Activated T-cell treated with anti-CD3 and anti-CD28 coated beads, Interleukin-2, amount 50 U/mL, for 48 hours (primary cell): ENCODE results near the gene ARL17B.
"Not testable (repeated sequence)": the region's sequence is repeated elsewhere in the genome, so short reads cannot be mapped to it uniquely, and the experiment has no call there.

ENCODE experiments used
- DNase-seq, 2 experiments: peaks; one replicate each; pipeline ENCODE4 v3.0.0-alpha.2; 2020

The ARL17B gene

DNA sequence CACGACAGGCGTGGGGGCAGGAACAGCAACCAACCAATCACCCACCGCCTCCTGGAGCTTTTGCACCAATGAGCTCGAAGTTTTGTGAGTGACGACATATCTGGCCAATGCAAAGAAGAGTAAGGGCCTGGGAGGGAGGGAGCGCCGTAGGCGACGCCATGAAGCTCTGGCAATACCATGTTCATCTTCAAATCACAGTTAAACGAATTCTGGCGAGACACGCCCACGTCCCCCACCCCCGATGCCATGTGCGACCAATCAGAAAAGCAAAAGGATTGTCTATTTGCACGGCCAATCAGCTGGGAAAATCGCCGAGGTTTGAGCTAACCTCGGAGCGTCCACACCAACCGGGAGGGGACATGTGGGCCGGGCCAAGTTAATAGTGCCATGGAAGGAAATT is at the start of gene ARL17B:
ARL17B (minus strand) TSS at position 12 of the 400 bp plus-strand sequence. CDS start 3,369 bp downstream, outside the sequence.
- DNase-seq = peak; percentile 74 to 80

DNA sequence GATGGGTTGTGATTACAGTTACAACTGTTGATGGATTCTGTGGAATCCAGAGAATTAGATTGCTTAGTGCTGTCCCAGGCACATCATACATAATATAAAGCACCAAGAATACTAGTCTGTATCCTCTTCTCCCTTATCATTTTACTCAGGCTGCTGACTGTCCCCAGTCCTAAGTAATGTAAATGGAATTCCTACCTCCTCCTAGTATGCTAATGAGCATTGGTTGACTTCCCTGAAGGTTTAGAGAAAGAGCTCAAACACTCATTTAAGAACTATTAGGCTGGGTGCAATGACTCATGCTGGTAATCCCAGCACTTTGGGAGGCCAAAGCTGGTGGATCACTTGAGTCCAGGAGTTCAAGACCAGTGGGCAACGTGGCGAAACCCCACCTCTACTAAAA is 48.3 kb upstream of the ARL17B start:
- not testable (repeated sequence) for DNase-seq

DNA sequence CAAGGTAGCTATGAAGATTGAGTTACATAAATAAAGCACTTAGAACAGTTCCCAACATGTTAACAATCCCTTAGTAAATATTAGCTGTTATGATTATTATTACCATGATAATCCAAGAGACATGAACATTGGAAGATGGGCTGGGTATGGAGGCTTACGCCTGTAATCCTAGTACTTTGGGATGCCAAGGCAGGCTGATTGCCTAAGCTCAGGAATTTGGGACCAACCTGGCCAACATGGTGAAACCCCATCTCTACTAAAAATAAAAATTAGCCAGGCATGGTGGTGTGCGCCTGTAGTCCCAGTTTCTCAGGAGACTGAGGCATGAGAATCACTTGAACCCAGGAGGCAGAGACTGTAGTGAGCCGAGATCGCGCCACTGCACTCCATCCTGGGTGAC is 45.6 kb upstream of the ARL17B start:
- DNase-seq = not testable (repeated sequence)

DNA sequence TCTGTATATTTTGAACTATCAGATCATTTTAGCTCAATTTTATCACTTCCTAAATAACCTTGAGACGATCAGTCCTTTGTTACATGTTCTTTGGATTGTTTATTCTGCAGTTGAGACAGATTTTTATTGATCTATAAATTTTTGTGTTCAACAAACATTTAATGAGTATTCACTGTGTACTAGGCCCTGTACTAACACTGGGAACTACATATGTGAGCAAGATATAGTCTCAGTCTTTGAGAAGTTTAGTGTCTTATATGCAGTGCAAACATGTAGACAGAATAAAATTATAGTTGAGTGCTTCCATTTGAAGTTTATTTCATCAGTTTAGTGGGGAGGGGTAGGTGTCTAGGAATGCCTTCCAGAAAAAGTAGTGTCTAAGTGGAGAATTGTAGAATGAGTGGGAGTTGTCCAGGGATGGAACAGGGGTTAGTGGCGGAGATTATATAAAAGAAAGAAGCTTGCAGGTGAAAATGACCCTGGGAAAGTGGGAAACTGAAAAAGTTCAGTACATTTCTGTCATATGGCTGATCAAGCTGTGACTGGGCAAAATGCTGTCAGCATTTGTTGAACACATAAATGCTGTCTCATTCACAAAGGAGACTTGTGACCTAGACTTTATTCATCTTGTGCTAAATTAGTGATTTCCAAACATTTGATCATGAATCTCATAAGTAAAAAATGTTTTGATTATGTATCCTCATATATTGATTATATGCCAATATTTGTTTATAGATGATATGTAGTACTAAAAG is 39.6 kb upstream of the ARL17B start:
- DNase-seq = not testable (repeated sequence)

DNA sequence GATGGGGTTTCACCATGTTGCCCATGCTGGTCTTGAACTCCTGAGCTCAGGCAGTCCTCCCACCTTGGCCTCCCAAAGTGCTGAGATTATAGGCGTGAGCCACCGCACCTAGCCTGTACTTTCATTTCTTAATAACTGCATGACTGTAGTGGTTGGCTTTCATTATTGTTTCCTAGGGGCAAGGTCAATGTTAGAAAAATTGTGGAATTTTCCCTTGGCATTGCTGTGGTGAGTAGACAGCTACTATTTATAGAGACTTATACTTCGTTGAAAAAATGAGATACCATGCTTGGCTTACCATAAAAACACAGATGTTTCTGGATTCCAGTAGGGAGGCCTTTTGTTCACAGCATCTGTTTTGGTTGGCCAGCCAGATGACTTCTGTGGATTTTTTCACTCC is 39.0 kb upstream of the ARL17B start:
- not testable (repeated sequence) for DNase-seq

DNA sequence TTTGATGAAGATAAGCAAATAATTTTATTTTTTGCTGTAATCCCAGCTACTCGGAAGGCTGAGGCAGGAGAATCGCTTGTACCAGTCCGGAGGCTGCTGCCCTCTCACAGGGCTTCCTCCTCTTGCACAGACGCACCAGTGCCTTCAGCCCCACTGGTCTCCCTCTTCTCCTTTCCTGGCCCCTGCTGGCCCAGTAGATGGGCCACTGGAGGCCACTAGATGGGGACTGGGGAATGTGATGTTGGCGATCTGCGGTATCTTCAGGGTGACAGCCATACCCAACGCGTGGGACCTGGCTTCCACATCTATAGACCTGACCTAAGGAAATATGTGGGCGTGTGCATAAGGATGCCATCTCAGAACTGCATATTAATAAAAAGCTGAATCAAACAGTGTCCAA is 38.4 kb upstream of the ARL17B start:
- DNase-seq = not testable (repeated sequence)

DNA sequence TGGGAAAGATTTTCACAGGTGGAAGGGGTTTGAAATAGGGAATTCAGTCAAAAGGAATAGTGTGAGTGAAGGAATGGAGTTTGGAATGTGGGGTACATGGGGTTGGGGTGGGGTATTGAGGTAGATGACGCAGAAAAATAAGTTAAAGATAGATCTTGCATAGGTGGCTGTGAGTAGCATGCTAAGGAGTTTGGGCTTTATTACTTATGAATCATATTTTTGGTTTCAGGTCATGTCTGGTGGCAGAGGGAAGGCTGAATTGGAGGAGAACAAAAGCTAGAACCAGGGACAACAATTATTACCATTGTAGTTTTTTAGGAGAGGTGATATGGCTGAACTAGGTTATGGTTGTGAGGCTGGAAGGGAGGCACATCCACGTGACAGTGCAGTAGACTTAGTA is 34.7 kb upstream of the ARL17B start:
- DNase-seq = not testable (repeated sequence)

DNA sequence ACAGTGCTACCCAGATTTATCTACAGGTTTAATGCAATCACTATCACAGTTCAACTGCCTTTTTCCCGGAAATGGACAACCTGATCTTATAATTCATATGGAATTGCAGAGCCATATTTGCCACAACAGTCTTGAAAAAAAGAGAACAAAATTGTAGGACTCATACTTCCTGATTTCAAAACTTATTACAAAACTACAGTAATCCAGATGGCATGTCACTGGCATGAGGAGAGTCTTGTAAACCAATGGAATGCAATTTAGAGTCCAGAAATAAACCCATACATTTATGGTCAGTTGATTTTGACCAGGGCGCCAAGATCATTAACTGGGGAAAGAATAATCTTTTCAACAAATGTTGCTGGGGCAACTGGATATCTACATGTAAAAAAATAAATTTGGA is 32.1 kb upstream of the ARL17B start:
- DNase-seq = not testable (repeated sequence)

DNA sequence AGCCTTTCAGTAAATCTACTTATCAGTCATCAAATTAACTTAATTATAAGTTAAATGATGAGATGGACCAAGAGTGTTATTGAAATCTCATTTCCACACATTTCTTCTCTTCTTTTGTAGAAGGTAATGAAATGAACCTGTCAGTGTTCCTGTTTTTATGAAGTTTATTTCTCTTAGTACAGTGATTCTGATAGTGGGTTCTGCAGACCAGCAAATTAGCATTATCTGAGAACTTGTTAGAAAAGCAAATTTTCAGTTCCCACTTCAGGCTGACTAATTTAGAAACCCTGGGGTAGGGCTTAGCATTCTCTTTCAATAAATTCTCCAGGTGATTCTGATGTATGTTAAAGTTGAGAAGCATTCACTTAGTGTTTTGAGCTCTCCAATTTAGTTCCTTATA is 23.9 kb upstream of the ARL17B start:
- not testable (repeated sequence) for DNase-seq

DNA sequence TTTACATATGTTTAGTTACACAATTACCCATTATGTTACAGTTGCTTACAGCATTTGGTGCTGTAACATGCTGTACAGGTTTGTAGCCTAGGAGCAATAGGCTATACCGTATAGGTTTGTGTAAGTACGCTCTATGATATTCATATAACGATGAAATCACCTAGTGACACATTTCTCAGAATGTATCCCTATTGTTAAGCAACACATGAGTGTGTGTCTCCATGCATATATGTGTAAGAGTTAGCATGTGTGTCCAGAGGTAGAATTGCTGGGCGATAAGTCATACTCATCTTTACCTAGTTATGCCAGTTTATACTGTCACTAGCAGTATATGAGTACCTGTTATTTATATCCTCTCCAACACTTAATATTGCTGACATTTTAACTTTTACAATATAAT is 21.6 kb upstream of the ARL17B start:
- DNase-seq = not testable (repeated sequence)

DNA sequence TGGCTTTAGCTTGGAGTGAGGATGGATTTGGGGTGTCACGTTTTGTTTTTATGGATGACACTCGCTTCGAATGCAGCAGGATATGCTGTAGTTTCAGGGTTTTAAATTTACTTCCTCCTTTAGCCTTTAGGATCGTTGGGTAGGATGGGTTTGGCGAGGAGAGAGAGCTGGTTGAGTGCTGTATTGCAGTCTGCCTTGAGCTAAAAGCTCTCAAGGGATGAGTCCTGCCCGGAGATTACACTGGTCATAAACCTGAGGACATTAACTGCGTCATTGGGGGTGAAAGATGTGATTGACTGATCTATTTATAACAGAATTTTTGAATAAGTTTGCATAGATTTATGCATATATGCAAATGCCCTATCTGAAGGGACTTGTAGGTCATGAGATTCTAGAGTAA is 11.9 kb upstream of the ARL17B start:
- DNase-seq = not testable (repeated sequence)

DNA sequence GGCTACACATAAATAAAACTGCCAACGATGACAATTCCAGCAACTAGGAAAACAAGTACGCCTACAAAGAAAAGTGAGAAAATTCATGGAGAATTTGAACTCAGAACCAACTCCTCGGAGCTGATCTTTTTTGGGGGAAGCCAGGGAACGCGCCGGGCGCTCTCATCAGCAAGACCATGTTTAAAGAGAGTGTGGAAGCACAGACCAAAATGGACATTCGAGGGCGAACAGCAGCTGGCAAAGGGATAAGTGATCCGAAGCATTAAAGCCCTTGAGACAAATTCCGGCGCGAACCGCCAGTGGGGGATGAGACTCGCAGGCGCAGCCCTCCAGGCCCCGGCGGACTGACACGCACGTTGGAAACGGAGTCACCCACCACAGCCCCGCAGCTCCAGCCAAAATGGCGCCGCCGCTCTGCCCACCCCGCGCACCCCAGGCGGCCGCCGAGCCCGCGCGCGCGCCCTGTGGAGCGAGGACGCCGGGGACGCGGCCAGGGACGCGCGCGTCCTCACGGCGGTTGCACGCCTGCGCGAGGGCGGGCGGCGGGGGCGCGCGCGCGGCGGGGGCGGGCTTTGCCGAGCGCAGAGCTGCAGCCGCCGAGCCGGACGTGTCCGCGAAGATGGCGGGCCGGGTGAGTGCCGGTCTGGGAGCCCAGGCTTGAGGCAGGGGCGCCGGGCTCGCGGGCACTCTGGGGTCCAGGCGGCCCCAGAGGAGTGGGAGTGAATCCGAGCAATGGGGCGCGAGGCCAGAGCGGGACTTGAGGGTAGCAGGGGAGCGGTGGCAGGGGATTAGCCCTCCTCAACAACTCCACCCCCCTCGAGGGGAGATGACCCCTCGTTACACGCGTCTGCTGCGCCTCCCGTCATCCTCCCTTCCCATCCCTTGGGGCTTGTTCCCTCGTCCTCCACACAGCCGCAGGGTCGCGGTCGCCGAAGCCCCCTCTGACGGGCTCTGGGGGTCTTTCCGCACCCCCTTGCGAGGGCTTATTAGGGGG is 11.0 kb upstream of the ARL17B start:
- DNase-seq = not testable (repeated sequence)

DNA sequence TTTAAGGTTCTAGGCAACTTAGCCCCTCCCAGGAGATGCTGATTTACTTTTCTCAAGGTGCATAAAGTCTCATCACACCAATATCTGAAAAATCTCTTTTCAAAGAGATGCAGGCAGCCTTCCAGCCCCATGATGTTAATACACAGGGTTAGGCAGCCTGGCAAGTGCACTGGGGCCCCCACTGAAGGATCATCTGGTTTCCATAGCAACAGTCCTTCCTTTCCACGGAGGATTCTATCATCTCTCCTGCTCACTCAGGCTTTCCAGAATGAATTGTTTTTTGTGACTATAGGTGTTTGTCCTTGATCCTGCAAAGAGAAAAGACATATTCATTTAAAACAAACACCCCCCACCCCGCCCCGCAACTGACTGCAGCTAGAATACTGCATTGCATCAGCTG is 6.0 kb upstream of the ARL17B start:
- DNase-seq = not testable (repeated sequence)

DNA sequence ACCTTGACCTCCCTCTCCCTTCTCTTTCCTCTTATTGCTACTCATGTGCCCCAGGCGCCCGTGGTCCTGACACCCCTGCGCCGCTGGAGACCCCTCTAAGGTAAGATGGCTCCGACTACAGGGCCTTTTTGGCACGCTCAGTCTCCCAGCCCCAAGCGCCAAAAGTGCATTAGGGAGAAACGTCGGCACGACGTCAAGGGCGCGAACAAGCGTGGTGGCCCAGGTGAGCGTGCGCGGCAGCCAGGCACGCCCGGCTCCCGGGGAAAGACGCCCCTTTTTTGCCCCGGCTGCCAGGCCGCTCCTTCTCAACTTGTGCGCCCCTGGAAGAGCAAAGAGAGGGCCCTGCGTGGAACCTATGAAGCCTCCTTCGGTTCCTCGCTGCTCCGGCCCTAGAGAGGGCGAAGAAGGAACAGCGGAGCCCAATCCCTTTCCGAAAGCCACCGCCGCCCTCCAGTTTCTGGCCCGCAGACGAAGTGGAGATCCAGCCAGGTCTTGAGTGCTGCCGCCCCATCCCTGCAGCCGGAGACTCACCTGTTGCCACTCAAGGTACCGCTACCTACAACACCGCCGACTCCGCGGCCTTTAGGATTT is 326 bp downstream of the ARL17B start:
- not testable (repeated sequence) for DNase-seq

DNA sequence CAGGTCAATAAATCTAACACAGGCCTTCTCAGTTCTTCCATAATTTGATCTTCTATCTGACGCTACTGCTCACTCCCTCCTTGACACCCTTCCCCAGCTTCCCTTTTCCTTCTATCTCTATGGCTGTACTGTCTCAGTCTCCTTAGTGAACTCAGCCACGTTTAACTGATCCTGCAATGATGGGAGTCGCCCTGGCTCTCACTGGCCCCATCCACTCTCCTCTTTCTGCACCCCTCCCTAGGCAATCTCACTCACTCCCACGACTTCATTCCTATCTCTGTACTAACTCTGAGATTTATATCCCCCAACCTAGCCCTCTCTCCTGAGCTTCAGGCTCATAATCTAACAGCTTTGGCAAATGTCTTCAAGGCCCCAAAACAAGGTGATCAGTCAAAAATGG is 7.7 kb downstream of the ARL17B start:
- DNase-seq = not testable (repeated sequence)

DNA sequence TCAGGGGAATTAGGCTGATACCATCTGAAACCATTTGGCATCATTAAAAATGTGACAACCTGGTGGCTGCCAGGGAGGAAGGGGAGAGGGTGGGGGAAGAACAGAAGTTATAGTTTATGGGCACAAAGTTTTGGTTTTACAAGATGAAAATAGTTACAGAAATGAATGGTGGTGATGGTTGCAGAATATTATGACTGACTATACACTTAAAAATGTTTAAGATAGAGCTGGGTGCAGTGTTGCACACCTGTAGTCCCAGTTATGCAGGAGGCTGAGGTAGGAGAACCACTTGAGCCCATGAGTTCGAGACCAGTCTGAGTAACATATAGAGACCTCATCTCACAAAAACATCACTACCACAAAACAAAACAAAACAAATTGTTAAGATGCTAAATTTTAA is 12.5 kb downstream of the ARL17B start:
- not testable (repeated sequence) for DNase-seq

DNA sequence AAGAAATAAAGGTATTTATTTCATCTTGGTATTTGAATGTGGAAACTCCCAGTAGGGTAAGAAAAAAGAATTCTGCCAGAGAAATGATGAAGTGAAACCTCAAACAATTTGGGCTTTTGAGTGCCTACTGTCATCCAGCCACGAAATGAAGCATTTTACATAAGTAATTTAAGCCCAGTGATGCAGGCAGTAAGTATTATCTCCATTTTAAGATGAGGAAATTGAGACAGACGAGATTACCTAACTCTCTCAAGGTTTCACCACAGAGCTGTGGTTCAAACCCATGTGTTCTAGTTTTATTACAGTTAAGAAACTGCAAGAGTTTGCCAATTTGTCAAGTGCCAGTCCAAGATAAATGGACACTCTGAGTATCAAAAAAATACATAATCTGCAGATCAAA is 13.2 kb downstream of the ARL17B start:
- not testable (repeated sequence) for DNase-seq

DNA sequence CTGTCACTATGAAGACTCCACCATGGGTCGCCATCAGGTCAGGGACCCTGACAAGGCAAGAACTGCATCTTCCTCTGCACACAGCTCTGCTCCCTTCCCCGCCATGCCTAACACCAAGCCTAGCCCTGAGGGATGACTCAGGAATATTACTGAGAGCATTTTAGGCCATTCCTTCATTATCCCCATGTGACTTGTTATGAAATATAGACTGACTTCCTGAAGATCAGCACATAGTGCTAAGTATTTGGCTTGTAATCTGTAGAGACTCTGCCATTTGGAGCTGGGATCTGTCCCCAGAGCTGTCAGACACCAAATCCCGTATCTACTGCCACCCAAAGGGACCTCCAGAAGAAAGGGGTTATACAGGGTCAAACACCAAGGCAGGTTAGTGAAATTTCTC is 19.4 kb downstream of the ARL17B start:
- DNase-seq = not testable (repeated sequence)

DNA sequence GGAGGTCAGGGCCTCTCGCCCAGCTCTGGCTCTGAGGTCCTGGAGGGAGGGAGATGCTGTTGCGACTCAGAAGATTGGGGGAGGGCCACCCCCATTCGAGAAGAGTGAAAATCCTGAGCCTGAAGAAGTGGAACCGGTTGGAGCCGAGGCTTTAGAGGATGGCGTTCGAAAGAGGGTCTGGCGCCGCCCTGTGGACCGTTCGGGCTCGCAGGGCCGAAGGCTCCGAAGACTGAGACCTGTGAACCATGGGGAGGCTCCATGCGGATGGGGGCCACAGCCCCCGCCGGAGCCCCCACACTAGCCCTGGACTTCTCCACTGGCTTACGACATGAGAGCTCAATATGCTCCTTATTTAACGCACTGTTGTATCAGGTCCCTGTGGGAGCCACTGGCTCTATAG is 20.3 kb downstream of the ARL17B start:
- not testable (repeated sequence) for DNase-seq

DNA sequence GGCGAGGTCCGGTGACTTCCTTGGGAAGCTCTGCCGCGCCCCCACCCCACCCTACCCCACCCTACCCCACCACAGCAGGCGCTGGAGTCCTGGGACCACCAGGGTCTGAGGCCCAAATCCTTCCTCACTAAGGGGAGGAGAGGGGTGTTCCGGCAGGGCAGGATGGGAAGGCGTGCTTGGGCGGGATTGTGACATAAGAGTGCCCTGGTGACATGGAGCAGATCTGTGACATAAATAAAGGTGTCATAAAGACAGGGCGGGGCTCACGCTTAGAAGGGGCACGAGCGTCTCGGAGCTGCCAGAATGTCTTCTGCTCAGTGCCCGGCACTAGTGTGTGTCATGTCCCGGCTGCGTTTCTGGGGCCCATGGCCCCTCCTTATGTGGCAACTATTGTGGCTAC is 66.7 kb downstream of the ARL17B start, which contains the start of gene LRRC37A:
LRRC37A (plus strand) TSS at position 301 of the 400 bp plus-strand sequence; CDS start at position 304, 3 bp downstream.
- DNase-seq = not testable (repeated sequence)

DNA sequence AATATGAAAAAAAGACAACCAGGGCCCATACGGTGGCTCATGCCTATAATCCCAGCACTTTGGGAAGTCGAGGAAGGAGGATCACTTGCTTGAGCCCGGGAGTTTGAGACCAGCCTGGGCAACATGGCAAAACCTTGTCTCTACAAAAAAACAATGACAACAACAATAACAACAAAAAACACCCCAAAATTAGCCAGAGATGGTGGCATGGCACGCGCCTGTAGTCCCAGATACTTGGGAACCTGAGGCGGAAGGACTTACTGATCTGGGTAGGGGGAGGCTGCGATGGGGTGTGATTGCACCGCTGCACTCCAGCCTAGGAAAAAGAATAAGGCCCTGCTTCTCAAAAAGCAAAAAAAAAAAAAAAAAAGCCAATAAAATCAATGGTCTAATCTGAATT is 69.9 kb downstream of the ARL17B start:
- DNase-seq = not testable (repeated sequence)

DNA sequence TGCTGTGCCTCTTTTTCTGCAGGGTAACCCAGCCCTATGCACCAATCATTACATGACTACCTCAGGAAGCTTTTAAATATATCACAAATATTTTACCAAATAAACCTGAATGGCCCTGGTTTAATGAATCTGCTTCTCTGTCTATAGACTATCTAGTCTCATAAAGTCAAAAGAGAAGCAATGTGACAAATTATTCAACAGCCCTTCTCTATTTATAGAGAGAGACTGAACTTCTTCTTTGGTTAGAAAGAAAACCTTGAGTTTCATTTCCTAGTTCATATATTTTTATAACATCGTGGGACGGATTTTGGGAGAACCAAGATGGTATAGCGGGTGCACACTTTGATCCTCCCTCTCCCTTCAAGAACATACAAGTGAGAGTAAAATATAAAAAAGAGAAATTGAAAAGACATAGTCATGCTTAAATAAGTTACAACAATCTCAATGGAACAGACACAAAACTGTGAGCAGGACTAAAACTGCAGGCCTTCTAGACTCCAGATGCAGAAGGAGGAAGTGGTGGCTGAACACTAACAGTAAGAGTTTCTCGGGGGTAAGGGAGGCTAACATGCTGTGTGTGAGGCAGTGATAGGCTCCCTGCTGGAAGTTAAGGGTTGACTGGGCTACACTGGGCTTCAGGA is 70.5 kb downstream of the ARL17B start:
- DNase-seq = not testable (repeated sequence)
